ENCODE data around the gene TMEM151A.

The TMEM151A gene

DNA sequence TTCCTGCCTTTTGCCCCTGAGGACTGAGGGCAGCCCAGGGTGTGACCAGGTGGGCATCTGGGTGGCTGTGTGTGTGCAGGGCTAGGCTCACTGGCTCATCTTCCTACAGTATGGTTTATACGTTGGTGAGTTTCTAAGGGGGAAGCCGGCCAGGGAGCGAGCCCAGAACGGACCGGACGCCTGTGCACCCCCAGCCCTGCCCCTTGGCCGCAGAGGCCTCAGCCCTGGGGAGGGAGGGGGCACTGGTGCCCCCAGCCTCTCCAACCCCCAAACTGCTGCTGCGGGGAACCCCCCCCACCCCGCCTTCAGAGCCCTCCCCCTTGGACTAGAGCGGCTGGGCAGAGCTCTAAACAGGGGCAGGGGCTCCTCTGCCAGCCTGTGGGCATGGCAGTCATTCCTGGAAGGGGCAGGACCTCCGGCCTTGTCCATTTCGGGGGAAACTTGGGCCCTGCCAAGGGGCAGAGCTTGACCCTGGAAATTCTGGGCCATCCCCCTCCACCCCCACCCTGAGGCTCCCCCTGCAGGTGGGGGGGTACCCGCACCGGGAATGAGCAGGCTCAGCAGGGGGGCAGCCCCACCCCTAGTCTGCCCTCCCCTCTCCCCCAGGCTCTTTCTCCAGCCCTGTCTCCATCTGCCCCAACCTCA is 8.1 kb upstream of the TMEM151A start:
- DNase-seq (ENCODE audit: low spot score) = no peak

DNA sequence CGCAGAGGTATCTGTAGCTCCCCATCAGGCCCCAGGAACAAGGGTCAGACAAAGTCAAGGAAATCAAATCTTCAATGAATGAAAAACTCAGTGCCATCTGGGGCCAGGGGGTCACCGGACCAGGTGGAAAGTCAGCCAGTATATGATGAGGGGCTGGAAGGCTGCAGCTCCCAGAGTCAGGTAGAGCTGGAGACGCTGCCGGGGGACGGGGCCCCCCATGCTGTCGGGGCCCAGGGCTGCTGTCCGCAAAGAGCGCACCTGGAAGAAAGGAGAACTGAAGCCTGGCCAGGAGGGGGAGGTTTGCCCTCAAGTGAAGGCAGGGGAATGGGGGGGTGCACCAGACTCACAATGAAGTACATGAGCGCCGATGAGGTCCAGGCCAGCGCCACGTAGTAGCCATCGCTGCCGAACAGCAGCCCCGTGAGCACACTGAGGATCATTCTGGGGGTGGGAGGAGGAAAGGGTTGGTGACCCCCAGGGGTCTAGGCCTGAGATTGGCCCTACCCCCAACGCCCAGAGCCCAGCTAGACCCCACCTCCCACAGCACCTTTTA is 7.1 kb upstream of the TMEM151A start:
- no peak for DNase-seq (ENCODE audit: low spot score)

DNA sequence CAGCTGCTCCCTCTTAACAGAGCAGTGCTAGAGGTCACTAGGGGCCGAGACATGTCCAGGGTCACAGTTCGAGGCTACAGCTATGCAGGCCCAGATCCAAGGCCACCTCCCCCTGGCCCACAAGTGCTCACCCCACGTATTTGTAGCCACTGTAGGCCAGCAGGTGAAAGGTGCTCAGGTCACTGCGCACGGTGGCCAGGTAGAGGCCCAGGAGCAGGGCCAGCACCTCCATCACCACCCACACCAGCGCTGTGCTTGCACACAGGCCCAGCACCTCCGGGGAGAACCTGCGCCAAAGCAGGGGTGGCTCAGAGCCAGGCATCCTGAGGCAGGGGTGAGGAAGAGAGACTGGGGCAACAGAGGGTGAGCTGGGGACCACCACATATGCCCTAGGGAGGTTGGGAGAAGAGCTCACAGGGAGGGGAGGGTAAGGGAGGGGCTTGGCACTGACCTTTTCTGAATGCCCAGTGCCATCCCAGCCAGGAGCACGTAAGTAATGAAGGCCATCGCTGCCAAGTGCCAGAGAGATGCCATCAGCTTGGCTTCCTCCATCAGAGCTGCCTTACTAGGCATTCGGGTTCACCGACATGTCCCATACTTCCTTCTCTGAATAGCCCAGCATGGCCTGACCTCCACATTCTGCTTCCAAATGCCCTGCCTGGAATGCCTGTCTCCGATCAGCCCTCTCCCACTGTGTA is 6.3 kb upstream of the TMEM151A start:
- peak; percentile 61 for DNase-seq (ENCODE audit: low spot score)

DNA sequence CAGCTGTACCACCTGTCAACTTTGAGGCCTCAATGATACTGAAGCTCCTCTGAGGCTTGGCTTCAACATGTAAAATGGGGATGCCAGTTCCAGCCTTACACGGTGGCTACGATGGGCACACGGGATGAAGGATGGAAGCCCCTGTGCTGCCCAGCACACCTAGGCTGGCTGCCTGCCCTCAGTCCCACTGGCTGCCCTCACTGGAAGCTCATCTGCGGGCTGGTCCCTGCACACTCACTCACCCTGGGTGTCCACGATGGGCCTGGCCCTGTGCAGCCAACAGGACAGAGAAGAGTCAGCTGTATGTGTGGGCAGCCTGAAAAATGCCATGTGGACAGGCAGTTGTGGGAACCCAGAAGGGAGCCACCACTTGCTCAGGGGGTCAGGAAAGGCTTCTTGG is 5.0 kb upstream of the TMEM151A start:
- no peak for DNase-seq (ENCODE audit: low spot score)

DNA sequence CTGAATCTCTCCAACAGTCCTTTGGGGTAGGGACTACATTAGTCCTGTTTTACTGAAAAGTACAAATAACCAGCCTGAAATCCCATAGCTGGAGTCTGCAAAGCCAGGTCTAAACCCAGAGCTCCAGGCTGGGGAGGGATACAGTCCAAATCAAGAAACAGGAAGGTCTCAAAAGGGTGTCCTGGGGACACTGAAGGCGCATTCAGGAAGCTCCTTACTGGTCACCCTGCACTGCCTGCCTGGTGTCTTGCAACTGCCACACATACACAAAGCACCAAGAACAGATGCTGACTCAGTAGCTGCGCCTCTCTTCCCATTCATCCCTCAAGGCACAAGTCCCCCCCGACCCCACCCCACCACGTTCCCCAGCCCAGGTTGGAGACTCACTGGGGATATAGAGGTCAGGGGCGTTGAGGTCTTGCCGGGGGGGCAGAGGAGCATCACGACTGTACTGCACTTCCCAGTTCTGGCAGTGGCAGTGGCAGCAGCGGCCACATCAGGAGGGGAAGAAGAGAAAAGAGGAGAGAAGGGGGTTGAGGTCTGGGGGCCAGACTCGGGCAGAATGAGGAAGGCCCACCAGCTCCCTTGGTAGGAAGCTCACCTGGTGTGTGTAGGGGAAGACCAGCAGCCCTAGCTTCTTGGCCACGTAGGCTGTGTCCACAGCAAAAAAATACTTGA is 4.3 kb upstream of the TMEM151A start:
- no peak for DNase-seq (ENCODE audit: low spot score)

DNA sequence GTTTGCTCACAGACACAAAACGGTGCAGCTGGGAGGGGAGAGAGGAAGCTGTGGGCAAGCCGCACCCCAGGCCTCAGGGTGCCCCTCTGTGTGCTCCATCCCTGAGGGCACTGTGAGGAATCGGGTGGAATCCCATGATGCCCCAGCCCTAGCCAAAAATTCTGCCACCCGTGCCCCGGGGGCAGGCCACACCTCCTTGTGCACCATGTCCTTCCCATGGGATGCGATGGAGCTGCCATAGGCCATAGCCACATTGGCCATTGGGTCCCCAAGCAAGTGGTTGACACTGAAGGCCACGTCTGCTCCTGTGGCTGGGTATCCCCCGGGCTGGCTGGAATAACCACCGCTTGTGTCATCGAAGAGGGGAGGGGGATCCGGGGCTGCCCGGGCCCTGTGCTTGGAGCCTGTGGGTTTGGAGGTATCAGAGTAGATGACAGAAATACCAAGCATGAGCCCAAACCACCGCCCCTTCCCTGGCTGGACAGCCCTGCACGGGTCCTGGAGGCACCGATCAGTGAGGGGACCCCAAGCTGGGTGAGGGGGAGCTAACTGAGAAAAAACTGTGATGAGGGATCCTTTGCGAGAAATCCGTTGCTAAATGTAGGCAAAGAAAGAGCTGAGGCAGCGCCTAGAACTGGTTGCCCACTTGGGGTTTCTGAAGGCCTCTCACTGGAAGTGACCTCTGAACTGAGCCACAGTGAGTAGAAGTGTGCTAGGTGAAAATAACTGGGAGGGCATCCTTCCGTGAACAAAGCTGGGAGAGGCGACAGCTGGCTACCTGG is 3.6 kb upstream of the TMEM151A start:
- DNase-seq (ENCODE audit: low spot score) = no peak

DNA sequence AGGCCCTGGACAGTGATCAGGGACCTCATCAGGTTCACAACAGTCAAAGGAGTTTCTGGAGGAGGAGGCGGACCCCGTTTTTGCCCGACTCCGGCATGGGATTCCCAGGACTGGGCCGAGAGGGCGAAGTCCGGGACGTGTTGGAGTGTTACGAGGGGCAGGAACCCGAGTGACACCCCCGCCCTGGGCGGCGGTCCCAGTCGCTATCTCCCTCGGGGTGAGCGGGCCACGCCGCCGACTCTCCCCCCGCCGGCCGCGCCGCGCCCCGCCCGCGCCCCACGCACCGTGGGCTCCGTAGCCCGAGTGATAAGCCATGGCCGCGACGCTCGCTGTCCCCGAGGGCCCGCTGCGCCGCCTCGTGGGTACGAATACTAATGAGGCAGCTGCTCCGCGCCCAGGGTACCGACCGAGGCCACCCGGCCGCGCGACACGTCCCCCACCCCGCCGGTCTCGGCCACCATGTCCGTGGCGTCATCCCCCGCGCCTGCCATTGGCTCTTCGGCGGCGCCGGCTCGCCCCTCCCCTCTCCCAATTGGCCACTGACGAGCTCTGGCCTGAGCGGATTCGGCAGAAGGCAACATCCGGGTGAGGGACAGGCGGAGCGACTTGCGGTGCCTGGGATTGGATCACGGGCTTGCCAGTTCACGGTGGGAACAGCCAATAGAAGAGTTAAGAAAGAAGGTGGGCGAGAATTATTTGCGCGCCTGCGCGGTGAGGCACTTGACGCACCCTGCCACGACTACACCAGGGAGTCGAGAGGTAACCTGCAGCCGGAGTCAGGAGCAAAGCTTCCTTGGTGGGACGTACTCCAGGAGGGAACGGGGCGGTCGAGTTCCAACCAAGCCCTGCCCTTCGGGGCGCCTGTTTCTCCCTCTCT is 2.8 kb upstream of the TMEM151A start, which contains the start of gene YIF1A:
Gene YIF1A (minus strand): TSS at position 473 of the 877 bp plus-strand sequence. CDS start 158 bp downstream, at position 315.
- DNase-seq (ENCODE audit: low spot score) = peak; percentile 100

DNA sequence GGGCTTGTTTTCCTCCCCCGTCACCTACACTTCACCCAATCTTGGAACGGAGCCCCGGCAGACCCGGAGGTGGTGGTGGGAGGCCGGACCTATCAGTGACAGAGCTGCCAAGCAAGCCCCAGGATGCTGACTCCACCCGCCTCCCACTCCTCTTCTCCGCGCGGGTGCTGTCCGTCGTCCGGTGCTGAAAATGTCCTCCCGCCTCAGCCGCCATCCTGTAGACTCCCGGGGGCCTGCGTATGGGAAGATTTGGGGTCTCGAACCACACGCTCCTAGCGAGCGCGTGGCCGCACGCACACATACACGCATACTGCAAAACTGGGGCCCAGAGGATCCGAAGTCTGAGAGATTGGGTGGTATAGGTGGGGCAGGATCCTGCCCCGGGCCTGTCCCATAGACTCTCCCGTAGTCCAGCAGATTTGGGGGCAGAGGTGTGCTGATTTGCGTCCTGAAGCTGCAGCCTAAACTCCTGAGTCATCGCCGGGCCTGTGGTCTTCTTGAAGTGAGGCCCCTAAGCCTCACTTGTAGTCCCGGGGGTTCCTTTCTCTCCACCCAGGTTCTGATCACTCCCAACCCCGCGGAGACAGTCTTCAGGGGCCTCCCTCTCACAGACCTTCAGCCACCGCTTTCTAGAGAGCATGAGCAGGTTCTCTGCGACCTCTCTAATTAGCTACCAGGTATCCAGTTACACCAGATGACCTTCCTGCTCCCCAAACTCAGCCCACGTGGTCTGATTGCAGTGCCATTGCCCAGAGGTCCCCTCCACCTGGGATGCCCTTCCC is 2.0 kb upstream of the TMEM151A start:
- DNase-seq (ENCODE audit: low spot score) = no peak

DNA sequence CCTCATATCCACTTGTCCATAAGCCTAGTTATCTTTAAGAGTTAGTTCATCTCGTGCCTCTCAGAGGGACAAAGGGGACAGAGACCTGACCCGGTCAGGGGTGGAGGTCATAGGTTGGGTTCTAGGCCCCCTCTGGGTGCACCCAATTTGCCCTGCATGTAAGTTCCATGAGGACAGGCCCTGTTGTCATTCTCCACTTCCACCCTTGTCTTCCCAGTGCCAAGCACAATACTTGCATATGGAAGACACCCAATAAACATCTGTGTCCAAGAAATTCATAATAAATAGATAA is 1.4 kb upstream of the TMEM151A start:
- DNase-seq (ENCODE audit: low spot score) = no peak

DNA sequence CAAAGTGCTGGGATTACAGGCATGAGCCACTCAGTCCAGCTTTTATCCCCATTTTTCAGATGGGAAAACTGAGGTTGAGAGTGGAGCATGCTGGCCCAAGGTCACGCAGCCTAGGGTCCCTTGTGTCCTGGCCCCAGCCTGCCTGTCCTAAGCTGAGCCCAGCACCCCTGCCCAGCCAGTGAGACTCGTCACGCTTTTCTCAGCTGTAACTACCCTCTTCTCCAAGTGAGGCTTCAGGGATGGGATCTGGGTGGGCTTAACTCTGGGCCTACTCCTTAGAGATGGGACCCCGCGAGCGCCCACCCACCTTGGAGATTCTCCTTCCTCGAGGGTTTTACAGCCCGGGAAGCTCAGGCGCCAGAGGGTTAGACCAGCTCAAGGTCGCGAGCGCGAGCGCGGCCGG is 390 bp upstream of the TMEM151A start:
- DNase-seq (ENCODE audit: low spot score) = no peak

DNA sequence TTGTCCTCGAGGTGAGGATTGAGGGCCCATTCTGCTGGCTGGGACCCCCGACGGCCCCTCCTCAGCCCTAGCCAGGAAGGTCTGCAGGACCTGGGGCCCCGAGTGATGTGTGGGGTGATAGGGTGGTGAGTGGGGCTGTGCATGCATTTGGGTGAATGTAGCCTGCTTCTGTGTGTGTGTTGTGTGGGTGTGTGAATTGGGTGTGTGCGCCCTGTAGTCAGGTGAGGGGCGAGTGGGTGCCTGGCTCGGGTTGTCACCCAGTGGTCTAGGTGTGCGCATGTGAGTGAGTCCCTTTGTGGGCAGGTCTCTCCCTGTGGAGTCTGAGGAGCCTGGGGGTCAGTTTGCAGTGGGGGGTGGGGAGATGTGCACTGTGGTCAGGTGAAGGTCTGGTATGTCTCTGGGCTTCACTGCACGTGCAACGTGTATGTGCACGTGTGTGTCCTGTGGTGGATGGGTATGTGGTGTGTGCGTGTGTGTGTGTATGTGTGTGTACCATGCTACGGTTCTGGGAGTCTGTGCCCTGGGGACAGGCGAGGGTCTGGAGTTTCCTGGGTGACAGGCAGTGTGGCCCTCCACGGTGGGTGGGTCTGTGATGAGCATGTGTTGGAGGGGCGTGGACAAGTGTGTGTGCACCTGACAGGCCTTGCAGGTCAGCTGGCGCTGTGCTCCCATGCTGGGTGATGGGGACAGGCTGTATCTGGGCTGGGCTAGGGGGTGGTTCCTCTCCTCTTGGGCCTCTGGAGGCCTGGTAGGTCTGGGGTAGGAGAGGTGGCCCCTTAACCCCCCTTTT is 1.0 kb downstream of the TMEM151A start:
- no peak for DNase-seq (ENCODE audit: low spot score)

DNA sequence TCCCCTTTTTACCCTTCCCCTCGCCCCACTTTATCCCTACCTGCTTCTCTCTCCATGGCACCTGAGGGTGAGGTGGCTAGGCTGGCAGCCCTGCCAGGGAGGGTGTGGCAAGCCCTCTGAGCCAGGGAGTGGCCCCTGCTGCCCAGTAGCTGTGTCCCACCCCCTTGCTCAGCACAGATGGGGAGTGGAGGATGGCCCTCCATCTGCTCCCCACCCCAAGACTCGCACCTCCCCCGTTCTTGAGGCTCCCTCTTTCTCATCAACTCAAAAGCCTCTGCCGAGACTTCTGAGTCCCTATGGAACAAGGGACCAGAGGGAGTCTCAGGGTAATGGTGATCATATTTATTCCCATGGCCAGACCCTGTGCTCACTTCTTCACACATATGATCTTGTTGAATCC is 1.7 kb downstream of the TMEM151A start:
- no peak for DNase-seq (ENCODE audit: low spot score)

DNA sequence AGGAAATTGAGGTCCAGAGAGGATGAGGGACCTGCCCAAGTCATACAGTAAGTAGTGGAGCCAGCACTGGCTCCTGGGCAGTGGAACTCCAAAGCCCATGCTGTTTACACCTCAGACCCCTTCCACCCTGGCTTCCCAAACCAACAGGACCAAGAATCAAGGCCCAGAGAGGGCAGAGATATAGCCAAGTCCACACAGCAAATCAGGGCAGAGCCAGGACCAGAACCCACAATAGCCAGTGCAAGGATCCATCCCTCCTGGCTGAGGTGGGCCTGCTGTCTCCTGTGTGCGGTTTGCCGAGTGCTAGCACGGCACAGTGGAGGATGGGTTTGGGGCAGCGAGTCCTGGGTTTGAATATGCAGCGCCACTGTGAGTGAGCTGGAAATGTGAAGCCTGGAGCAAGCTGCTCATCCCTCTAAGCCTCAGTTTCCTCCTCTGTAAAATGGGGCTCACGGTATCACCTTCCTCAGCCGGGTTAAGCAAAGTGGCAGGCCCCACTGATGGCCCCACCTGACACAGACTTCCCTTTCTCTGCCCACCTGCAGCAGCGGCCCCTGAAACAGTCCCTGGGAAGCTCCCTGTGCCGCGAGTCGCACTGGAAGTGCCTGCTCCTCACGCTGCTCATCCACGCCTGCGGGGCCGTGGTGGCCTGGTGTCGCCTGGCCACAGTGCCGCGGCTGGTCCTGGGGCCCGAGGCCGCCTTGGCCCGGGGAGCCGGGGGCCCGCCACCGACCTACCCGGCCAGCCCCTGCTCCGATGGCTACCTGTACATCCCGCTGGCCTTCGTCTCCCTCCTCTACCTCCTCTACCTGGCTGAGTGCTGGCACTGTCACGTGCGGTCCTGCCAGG is 2.3 kb downstream of the TMEM151A start:
- DNase-seq (ENCODE audit: low spot score) = no peak

DNA sequence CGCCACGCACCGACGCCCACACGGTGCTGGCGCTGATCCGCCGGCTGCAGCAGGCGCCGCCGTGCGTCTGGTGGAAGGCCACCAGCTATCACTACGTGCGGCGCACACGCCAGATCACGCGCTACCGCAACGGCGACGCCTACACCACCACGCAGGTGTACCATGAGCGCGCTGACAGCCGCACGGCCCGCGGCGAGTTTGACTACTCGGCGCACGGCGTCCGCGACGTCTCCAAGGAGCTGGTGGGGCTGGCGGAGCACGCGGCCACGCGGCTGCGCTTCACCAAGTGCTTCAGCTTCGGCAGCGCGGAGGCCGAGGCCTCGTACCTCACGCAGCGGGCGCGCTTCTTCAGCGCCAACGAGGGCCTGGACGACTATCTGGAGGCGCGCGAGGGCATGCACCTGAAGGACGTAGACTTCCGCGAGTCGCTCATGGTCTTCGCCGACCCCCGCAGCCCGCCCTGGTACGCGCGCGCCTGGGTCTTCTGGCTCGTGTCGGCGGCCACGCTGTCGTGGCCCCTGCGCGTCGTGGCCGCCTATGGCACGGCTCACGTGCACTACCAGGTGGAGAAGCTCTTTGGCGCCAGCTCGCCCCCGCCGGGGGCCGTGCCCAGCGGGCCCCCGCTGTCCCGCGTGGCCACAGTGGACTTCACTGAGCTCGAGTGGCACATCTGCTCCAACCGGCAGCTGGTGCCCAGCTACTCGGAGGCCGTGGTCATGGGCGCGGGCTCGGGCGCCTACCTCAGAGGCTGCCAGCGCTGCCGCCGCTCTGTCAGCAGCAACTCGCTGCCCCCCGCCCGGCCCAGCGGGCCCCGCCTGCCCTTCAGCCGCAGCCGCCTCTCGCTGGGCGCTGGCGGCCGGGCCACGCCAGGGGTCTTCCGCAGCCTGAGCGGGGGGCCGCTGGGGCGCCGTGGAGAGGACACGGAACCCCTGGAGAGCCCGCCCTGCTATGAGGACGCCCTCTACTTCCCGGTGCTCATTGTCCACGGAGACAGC is 3.2 kb downstream of the TMEM151A start:
- DNase-seq (ENCODE audit: low spot score) = no peak

DNA sequence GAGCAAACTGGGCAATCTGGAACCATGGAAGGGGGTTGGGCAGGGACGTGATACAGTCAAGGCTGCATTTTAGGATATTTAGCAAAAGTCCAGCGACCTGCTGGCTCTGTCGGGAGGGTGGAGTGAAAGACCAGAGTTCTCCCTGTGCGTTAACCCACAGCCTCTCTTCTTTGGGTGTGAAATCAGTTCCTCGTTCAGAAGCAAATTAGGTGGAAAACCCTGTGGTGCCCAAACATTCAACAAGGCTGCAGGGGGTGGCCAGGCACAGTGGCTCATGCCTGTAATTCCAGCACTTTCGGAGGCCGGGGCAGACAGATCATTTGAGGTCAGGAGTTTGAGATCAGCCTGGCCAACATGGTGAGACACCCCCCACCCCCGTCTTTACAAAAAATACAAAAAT is 5.9 kb downstream of the TMEM151A start:
- no peak for DNase-seq (ENCODE audit: low spot score)

DNA sequence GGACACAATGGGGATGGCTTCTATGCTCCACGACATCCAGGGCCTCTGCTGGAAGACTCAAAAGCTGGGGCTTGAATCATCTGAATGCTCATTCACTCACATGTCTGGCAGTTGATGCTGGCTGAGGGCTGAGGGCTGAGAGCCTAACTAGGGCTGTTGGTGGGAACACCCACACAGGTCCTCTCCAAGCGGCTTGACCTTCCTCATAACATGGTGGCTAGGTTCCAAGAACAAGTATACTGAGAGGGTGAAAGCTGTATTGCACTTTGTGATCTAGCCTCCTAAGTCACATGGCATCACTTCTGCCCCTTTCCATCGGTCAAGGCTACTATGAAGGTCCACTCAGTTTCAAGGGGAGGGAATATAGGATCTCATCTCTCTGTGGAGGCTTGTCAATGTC is 7.5 kb downstream of the TMEM151A start:
- no peak for DNase-seq (ENCODE audit: low spot score)

DNA sequence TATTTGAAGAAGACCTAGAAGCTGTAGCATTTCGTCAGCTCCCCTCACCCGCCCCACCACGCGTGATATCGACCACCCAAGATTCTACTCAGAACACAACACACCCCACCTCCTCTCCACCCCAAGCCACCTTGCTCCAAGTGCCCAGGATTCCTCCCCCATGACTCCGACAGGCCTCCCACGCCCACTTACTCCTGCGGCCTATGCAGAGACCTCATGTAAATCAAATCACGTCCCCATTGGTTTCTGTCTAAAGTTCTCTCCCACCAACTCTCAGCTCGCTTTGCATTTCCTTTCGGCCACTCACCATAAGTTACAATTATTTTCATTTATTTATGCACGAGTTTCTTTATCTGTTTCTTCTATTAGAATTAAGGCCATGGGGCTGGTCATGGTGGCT is 11.0 kb downstream of the TMEM151A start:
- DNase-seq (ENCODE audit: low spot score) = no peak

DNA sequence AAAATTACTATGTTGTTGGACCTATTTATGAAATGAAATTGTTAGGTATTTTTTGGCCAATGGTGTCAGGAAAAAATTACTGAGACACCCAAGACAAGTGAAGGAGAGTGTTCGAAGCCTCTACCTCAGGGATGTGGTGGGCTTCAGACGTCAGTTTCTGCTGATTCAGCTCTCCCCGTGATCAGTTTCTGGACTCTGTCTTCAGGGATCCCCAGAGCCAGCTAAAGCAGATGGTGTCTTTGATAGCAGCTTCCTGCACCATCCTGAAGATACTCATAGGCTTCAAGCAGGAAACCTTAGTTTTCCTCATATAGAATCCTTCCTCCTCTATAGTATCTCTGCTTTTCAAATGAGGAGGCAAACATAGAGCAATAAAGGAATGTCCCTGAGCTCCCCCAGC is 17.8 kb downstream of the TMEM151A start:
- no peak for DNase-seq (ENCODE audit: low spot score)

All from cerebellar cortex (tissue), 1 donor.